GM21423 (cell line): ENCODE measurements around the gene TTLL11.
"Not testable (repeated sequence)": the region's sequence is repeated elsewhere in the genome, so short reads cannot be mapped to it uniquely, and the experiment has no call there.

Source experiments
- ATAC-seq: cut with Tn5 transposase; IDR thresholded peaks from one replicate; pipeline ENCODE4 v1.9.1; 2021; ENCODE audit warnings: mild to moderate bottlenecking, moderate library complexity; ENCODE audit not compliant: unreplicated experiment

TTLL11 gene

GRCh38 chr9:121800376-121800775 is 292.7 kb downstream of the TTLL11 start:
- ATAC-seq = no peak

- no peak for ATAC-seq
Observed at GRCh38 chr9:121798941-121799340, 294.2 kb downstream of the TTLL11 start.

- ATAC-seq = no peak
Observed at GRCh38 chr9:121797081-121797480, 296.0 kb downstream of the TTLL11 start.

DNA sequence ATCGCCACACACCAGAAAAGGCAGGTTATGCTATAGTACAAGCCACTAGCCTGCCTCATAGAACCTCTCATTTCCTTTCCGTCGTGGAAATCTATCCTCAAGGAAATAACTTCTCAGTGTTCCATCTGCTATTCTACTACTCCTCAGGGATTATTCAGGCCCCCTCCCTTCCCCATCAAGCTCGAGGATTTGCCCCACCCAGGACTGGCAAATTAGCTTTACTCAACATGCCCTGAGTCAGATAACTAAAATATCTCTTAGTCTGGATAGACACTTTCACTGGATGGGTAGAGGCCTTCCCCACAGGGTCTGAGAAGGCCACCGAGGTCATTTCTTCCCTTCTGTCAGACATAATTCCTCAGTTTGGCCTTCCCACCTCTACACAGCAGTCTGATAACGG is 298.8 kb downstream of the TTLL11 start:
- ATAC-seq = not testable (repeated sequence)

- ATAC-seq = not testable (repeated sequence)
Observed at GRCh38 chr9:121792476-121792875, 300.6 kb downstream of the TTLL11 start.

DNA sequence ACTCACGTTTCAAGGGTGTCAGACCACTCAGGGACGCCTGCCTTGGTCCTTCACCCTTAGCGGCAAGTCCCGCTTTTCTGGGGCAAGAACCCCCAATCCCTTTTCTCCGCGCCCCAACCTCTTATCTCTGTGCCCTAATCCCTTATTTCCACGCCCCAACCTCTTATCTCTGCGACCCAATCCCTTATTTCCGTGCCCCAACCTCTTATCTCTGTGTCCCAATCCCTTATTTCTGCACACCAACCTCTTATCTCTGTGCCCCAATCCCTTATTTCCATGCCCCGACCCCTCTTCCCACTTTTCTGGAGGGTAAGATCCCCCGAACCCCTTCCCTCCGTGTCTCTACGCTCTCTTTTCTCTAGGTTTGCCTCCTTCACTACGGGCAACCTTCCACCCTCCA is 302.3 kb downstream of the TTLL11 start:
- no peak for ATAC-seq

GRCh38 chr9:121788686-121789366 is 304.3 kb downstream of the TTLL11 start:
- ATAC-seq = no peak

DNA sequence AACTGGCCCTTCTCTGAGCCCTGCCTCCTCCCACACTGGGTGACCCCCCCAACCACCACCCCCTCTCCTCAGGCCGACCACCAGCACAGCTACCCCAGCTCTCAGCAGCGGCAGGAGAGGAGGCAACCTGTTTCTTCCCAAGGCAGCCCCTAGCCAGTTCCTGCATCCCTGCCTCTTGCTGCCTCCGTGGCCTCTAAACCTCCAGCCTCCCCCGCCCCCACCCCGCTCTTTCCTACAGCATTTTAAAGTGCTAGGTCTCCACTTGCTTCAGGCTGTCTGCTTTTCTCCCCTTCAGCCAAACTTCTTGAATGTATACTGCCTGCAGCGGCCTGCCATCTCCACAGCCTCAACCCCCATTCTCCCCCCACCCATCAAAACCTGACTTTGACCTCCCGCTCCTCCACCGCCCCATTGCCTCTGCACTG is 306.1 kb downstream of the TTLL11 start:
- ATAC-seq = no peak

DNA sequence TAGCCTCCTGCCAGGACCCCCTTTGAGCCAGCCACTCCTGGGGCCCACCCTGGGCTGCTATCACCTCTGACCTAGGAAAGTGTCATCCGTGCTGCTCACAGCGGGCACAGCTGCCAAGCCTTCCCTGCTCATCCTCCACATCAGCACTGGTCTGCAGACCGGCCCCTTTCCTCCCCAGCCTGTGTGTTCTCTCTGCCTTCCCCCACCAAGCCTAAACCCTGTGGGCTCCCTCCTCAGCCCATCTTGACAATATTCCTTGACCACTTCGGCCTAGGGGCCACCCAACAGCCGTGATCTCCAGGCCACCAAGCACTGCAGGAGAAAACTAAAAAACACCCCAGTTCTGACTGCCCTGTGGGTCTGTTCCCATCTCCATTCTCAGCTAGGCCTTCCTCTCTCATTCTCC is 306.6 kb downstream of the TTLL11 start:
- ATAC-seq = no peak

DNA sequence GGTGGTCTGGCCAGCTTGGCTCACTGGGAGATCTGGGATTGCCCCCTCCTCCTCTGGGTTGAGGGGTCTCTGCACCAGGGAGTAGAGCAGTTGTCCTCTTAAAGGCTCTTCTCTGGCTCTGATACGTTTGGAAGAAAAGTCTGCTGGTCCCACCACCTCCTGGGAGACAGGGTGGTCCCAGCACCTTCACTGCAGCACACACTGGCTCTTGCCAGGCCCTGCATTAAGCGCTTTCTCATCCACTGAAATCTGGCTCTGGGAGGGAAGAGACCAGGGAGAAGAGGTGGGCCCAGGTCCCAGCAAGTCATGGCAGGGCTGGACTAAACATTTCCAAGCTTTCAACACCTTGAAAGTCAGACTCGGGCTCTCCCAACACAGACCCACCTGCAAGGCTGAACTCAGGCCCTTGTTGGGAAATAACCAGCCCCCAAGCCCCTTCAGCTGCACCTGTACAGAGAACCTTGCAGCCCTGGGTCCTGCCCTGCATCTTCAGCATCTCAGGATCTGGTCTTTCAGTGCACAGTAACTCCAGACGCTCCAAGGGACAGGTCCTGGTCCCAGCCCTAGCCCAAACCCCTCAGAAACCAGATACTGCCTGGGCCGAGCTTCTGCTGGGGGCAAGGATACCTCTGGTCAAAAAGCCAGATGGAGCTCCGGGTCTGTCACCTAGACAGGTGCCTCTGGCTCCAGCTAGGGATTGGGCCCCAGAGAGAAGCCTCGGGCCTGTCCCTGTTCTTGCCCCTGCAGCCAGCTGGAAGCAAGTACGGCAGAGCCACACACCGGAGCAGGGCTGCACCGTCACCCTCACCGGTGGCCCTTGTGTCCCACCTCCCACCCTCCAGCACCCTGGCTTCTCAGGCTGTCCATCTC is 307.2 kb downstream of the TTLL11 start:
- ATAC-seq = no peak

- no peak for ATAC-seq
Observed at GRCh38 chr9:121784731-121785411, 308.2 kb downstream of the TTLL11 start.

GRCh38 chr9:121783521-121784507 is 309.3 kb downstream of the TTLL11 start:
- ATAC-seq = no peak

DNA sequence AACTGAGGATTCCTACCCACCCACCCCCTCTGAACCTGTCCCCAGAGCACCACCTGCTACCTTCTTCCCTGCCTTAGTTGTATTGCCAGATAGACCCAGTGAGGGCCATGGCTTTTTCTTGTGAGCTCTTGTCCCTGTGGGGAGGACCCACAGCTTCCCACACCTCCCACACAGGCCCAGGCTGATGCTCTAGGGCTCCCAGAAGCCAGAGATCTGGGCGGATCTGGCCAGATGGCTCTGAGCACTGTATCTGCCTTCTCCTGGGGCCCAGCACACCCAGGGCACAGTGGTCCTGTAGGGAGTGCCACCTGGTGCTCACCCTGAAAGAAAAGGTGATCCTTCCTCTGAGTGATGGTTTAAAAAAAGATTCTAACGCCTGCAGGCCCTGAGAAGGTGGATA is 310.0 kb downstream of the TTLL11 start:
- ATAC-seq = no peak

- ATAC-seq = no peak
Observed at GRCh38 chr9:121782514-121783110, 310.5 kb downstream of the TTLL11 start.

DNA sequence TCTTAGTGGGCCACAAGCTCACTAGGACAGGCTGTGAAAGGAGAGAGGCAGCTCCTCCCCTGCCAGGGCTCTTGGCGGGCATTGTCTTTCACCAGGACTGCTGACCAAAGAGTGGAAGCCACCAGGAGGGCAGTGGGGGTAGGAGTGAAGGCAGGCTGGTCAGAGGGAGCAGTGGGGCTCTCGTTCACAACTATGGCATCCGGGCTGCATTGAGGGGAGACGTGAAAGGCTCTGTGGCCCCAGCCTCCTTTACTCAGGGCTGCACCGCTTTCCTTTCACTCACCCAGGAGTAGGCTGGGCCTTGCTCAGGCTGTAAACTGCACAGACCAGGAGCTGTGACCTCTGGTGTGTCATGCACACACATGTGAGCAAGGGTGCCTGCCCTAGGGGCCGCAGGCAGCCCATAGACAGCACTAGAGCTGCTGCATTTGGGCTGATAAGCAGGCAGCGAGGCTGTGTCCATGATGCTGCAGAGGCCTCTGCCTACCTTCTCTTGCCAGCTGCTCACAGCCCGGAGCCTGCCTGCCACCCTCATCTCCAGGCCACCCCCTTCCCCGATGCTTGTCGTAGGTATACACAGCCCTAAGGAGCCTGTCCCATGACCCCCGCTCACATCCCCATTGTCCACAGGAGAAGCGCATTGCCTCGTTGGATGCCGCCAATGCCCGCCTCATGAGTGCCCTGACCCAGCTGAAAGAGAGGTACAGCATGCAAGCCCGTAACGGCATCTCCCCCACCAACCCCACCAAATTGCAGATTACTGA is 311.2 kb downstream of the TTLL11 start:
- ATAC-seq = no peak

GRCh38 chr9:121781145-121781548 is 312.0 kb downstream of the TTLL11 start:
- no peak for ATAC-seq

GRCh38 chr9:121780177-121781040 is 312.7 kb downstream of the TTLL11 start:
- no peak for ATAC-seq

GRCh38 chr9:121779381-121780117 is 313.6 kb downstream of the TTLL11 start:
- no peak for ATAC-seq
